K562 (cell line): ENCODE results near the gene EPHA2. TPM values are rescaled to one million over a fixed set of nuclear protein-coding genes. Genes with fewer than 3 reads are reported as not detected.

ENCODE experiments used
- ARNT ChIP-seq, 2 experiments: fragments of 450-650 bp; IDR thresholded peaks; 2 replicates each; pipeline ENCODE4 v1.6.1; 2016; ENCODE audit warnings: mild to moderate bottlenecking in 1 of 2
- CHCHD3 ChIP-seq: fragments of 250-450 bp; sonication (Bioruptor Pico); IDR thresholded peaks from 2 replicates; pipeline ENCODE4 v2.1.2; 2022; ENCODE audit warnings: mild to moderate bottlenecking
- DMBX1 ChIP-seq: fragments of 250-450 bp; sonication (Bioruptor Pico); IDR thresholded peaks from 2 replicates; pipeline ENCODE4 v1.8.0; 2022; ENCODE audit warnings: inconsistent platforms, mild to moderate bottlenecking, moderate library complexity, borderline replicate concordance
- GTF2E2 ChIP-seq: fragments of 200-800 bp; sonication (Bioruptor generic); IDR thresholded peaks from 2 replicates; pipeline ENCODE4 v1.6.1; 2016; ENCODE audit warnings: missing genetic modification characterization, missing compliant biosample characterization
- HDGF ChIP-seq: fragments of 450-650 bp; IDR thresholded peaks from 2 replicates; pipeline ENCODE4 v1.6.1; 2016
- LCOR ChIP-seq: sonication (generic); formaldehyde crosslinking; IDR thresholded peaks from 2 replicates; pipeline ENCODE4 v1.8.0; 2022; ENCODE audit warnings: mild to moderate bottlenecking, missing genetic modification reagents
- MXI1 ChIP-seq: IDR thresholded peaks from 2 replicates; pipeline ENCODE4 v1.6.1; 2011; ENCODE audit warnings: low read depth, mild to moderate bottlenecking, improper control_type of control experiment, low read length
- PURB ChIP-seq: sonication (generic); formaldehyde crosslinking; IDR thresholded peaks from 2 replicates; pipeline ENCODE4 v1.9.0; 2021; ENCODE audit warnings: low read depth, mild to moderate bottlenecking, missing genetic modification reagents
- SNRNP70 ChIP-seq: fragments of 200-400 bp; formaldehyde crosslinking; optimal IDR thresholded peaks from 2 replicates; pipeline ENCODE3; 2017; ENCODE audit warnings: low read depth, low read length
- ZNF311 ChIP-seq: fragments of 250-450 bp; sonication (Bioruptor Pico); IDR thresholded peaks from 2 replicates; pipeline ENCODE4 v1.4.0; 2020; ENCODE audit warnings: mild to moderate bottlenecking, moderate library complexity
- ZNF384 ChIP-seq: IDR thresholded peaks from 2 replicates; pipeline ENCODE4 v1.6.1; 2012; ENCODE audit warnings: low read depth, low read length, improper control_type of control experiment
- polyA plus RNA-seq, 8 experiments: library from polyadenylated mRNA; depleted of rRNA in 4 of 8; stranded (reverse) in 5 of 8; unstranded in 3 of 8; fragments of >200 nt; fragmentation: Nextera tagmentation in 2 of 8; fragmentation: Illumina TruSeq in 1 of 8; extraction: Ambion mirVana in 2 of 8; extraction: Trizol in 1 of 8; gene quantifications; 2 replicates each; pipeline versions ENCODE4 v1.2.1 to v1.2.3, GENCODE V29; 2011 to 2014; ENCODE audit warnings: inconsistent platforms in 1 of 8, missing spikeins in 1 of 8
- total RNA-seq, 7 experiments: library from RNA; depleted of rRNA in 6 of 7; stranded (reverse); fragments of >200 nt in 6 of 7; fragmentation: Illumina TruSeq in 2 of 7; extraction: Trizol in 2 of 7; gene quantifications; 2 replicates each; pipeline versions ENCODE4 v1.2.1 to v1.2.3, GENCODE V29; 2011 to 2021; ENCODE audit warnings: low replicate concordance in 1 of 7
- TF ChIP-seq, protein P1 (sequence below), 3 experiments: fragments of 200-800 bp in 1 of 3; fragments of 250-450 bp in 1 of 3; fragments of 450-650 bp in 1 of 3; sonication (Bioruptor Pico) in 1 of 3; sonication (Bioruptor generic) in 1 of 3; formaldehyde crosslinking in 1 of 3; IDR thresholded peaks; 2 replicates each; pipeline versions ENCODE4 v1.6.1 to v1.8.0; 2016 to 2022; ENCODE audit warnings: mild to moderate bottlenecking in 2 of 3, missing genetic modification characterization in 2 of 3, missing compliant biosample characterization in 1 of 3, moderate library complexity in 1 of 3
- TF ChIP-seq, protein P2 (sequence below): fragments of 450-650 bp; IDR thresholded peaks from 2 replicates; pipeline ENCODE4 v1.6.1; 2016; ENCODE audit warnings: low read depth, mild to moderate bottlenecking, moderate library complexity
- TF ChIP-seq, protein P3 (sequence below), 2 experiments: fragments of 450-650 bp; formaldehyde crosslinking in 1 of 2; IDR thresholded peaks; 2 replicates each; pipeline versions ENCODE4 v1.4.0 to v1.6.1; 2014 to 2020; ENCODE audit warnings: mild to moderate bottlenecking in 2 of 2, borderline replicate concordance in 1 of 2, low read depth in 1 of 2

The EPHA2 gene
- total and polyA plus RNA-seq, 9 of the 15 experiments (the other 6 are each of a cell fraction or from before 2014, with no cell fraction given) = 0.04 to 0.40 (median 0.07) TPM; not detected in 4

DNA sequence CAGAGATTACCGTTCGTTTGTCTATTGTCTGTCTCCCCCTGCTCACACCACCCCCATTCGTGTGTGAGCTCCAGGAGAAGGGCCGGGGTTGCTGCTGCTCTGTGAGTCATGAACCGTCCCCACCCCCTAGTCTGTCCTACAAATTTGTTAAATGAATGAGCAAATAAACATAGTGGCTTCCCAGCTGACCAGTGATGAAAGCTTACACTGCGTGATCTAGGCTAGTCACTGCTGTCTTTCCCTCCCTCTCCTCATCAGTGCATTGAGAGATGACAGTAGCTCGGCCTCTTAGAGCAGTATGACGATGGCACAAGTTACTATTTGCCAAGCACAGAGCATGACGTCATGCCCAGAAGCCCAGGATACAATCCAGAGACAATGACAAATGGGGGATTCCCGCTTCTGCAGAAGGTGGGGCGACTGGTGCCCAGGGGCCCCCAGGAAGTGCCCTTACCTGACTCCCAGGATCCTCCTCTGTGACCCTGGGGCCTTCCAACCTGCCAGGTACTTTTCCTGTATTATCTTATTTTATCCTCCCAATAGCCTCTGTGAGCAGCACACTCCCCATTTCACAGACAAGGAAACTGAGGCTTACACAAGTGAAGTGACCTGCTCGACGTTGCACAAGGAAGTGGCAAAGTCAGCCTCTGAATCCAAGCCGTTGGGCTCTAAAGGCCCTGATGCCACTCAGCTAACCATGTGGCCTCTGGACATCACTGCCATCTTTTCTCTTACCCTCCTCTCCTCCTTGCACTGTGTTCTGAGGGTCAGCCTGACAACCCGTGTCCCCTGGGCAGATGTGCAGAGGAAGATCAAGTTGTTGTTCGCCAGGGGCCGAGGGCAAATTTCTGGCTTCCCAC lies 8.6 kb upstream of the EPHA2 start (continued):
- TF ChIP-seq, protein P1, sequence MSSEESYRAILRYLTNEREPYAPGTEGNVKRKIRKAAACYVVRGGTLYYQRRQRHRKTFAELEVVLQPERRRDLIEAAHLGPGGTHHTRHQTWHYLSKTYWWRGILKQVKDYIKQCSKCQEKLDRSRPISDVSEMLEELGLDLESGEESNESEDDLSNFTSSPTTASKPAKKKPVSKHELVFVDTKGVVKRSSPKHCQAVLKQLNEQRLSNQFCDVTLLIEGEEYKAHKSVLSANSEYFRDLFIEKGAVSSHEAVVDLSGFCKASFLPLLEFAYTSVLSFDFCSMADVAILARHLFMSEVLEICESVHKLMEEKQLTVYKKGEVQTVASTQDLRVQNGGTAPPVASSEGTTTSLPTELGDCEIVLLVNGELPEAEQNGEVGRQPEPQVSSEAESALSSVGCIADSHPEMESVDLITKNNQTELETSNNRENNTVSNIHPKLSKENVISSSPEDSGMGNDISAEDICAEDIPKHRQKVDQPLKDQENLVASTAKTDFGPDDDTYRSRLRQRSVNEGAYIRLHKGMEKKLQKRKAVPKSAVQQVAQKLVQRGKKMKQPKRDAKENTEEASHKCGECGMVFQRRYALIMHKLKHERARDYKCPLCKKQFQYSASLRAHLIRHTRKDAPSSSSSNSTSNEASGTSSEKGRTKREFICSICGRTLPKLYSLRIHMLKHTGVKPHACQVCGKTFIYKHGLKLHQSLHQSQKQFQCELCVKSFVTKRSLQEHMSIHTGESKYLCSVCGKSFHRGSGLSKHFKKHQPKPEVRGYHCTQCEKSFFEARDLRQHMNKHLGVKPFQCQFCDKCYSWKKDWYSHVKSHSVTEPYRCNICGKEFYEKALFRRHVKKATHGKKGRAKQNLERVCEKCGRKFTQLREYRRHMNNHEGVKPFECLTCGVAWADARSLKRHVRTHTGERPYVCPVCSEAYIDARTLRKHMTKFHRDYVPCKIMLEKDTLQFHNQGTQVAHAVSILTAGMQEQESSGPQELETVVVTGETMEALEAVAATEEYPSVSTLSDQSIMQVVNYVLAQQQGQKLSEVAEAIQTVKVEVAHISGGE (CRISPR knock-in tag; IDR thresholded peaks at IDR 0.05) = no peak
- TF ChIP-seq LCOR = 0 out of 2 replicates have a peak, but pooled peaks have one; percentile 42
- TF ChIP-seq ZNF311 (CRISPR knock-in tag) = no peak
- no peak for TF ChIP-seq ZNF384
- no peak for TF ChIP-seq MXI1
- TF ChIP-seq, protein P2, sequence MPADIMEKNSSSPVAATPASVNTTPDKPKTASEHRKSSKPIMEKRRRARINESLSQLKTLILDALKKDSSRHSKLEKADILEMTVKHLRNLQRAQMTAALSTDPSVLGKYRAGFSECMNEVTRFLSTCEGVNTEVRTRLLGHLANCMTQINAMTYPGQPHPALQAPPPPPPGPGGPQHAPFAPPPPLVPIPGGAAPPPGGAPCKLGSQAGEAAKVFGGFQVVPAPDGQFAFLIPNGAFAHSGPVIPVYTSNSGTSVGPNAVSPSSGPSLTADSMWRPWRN = peak; percentile 26; the same call in 1 of the 2 replicates
- no peak for TF ChIP-seq GTF2E2 (tag)
- TF ChIP-seq DMBX1 = 0 out of 2 replicates have a peak, but pooled peaks have one; percentile 16
- TF ChIP-seq, protein P3, sequence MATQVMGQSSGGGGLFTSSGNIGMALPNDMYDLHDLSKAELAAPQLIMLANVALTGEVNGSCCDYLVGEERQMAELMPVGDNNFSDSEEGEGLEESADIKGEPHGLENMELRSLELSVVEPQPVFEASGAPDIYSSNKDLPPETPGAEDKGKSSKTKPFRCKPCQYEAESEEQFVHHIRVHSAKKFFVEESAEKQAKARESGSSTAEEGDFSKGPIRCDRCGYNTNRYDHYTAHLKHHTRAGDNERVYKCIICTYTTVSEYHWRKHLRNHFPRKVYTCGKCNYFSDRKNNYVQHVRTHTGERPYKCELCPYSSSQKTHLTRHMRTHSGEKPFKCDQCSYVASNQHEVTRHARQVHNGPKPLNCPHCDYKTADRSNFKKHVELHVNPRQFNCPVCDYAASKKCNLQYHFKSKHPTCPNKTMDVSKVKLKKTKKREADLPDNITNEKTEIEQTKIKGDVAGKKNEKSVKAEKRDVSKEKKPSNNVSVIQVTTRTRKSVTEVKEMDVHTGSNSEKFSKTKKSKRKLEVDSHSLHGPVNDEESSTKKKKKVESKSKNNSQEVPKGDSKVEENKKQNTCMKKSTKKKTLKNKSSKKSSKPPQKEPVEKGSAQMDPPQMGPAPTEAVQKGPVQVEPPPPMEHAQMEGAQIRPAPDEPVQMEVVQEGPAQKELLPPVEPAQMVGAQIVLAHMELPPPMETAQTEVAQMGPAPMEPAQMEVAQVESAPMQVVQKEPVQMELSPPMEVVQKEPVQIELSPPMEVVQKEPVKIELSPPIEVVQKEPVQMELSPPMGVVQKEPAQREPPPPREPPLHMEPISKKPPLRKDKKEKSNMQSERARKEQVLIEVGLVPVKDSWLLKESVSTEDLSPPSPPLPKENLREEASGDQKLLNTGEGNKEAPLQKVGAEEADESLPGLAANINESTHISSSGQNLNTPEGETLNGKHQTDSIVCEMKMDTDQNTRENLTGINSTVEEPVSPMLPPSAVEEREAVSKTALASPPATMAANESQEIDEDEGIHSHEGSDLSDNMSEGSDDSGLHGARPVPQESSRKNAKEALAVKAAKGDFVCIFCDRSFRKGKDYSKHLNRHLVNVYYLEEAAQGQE (IDR thresholded peaks at IDR 0.05; ENCODE audit: borderline replicate concordance) = no peak
- TF ChIP-seq, protein P3 (CRISPR knock-in tag; IDR thresholded peaks at IDR 0.05; ENCODE audit: low read depth) = no peak
- no peak for TF ChIP-seq HDGF
- no peak for TF ChIP-seq CHCHD3 (CRISPR knock-in tag)
- TF ChIP-seq PURB (CRISPR knock-in tag) = no peak
- TF ChIP-seq ARNT (IDR thresholded peaks at IDR 0.05) = peak; percentile 33 to 50; a peak in 1 of 4 replicates
- TF ChIP-seq SNRNP70 = no peak
